Activated naive CD4-positive, alpha-beta T cell (primary cell): ENCODE measurements around the gene NPIPB6.
"Not testable (repeated sequence)": the region's sequence is repeated elsewhere in the genome, so short reads cannot be mapped to it uniquely, and the experiment has no call there.

Source experiments
- DNase-seq, 4 experiments: peaks; one replicate each; lab custom pipeline; 2025; lab: John Stamatoyannopoulos, UW

Gene NPIPB6

GRCh38 chr16:28363408-28363807, at the start of gene NPIPB6:
Gene NPIPB6 (minus strand): TSS chr16:28363508. CDS start chr16:28362822, 686 bp downstream.
- not testable (repeated sequence) for DNase-seq

DNA sequence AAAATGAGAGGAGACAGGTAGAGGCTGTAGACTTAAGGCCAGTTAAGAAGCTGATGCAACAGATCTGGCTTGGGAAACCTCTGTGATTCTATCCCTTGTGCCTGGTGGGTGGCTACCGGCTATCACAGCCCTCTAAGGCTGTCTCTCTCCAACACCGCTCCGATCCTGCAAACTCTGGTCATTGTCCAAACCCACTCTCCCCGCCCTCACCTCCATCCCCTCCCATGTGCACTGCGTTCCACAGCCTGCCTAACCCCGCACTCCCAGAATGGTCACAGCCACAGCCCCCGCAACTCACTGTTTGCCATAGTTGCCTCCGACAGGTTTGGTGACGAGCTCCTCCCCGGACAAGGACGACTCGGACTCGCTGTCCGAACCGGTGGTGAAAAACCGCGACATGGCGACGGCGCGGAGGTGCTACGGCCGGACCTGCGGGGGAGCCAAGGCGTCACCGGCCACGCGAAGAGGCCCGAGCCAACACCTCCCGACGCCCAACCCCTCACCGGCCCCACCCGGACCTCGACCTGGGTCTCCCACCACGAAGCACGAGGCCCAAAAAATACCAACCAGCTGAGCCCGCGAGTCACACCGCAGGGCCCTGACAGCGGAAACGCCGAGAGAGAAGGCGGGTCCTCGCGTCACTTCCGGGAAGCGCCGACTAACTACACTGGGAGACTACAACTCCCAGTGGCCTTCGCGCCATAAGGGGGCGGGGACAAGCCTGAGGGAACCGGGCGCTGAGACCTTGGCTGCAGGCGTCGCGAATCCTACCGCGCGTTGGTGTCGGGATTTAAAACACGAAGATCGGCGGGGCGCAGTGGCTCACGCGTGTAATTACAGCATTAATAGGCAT, 40.1 kb upstream of the NPIPB6 start, which contains the start of gene EIF3CL:
Gene EIF3CL, minus strand, starts transcription at position 622 of the 853 bp plus-strand sequence. Its CDS starts 223 bp downstream, at position 399.
- not testable (repeated sequence) for DNase-seq

DNA sequence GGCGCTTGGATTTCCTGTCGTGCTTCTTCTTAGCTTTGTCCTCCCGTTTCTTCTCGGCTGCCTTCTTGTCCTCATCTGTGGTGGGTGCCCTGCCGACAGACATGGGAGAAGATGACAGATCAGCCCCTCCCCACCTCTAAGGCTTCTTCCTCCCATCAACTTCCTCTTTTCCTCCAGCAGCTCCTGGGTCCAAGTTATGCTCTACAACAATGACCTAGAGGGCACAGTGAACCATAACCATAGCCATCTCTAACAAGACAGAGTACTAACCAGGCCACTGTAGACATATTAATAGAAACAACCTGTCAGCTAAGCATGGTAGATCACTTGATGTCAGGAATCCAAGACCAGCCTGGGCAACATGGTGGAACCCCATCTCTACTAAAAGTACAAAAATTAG, 28.7 kb upstream of the NPIPB6 start:
- DNase-seq, result not testable (repeated sequence)

DNA sequence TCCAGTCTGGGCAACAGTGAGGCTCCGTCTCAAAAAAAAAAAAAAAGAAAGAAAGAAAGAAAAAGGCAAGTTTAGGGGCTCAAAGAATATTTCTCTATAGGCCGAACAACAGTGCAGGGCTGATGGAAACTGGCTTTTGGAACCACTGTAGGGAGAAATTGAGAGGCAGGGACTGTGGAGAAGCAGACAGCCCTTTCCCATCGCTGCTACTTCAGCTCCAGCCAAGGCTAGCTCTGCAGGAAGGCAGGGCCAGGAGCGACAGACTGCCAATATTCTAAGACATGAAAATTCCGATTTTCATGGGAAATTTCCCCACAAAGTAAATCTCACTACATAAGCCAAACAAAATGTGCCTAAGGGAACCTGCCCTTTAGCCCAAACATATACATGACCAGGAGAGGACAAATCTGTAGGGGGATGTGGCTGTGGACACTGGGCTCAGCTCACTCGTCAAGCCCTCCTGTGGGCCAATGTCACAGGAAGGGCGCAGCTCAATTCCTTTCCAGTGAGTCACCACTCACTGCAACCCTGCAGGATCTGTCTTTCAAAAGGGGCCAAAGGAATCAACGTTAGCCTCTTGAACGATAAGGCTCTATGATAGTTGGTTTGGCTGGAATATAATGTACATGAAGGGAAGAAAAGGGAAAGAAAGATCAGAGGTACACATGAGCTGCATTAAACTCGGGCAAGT, 19.0 kb upstream of the NPIPB6 start:
- DNase-seq, result not testable (repeated sequence)

DNA sequence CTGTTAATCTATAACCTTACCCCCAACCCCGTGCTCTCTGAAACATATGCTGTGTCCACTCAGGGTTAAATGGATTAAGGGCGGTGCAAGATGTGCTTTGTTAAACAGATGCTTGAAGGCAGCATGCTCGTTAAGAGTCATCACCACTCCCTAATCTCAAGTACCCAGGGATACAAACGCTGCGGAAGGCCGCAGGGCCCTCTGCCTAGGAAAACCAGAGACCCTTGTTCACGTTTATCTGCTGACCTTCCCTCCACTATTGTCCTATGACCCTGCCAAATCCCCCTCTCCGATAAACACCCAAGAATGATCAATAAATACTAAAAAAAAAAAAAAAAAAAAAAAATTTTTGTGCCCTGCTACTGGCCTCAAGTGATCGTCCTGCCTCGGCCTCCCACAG, 14.5 kb upstream of the NPIPB6 start:
- DNase-seq, result not testable (repeated sequence)

GRCh38 chr16:28377108-28377625, 13.9 kb upstream of the NPIPB6 start:
- DNase-seq, result not testable (repeated sequence)

- not testable (repeated sequence) for DNase-seq
These were observed 11.8 kb upstream of the NPIPB6 start for GRCh38 chr16:28375115-28375514.

GRCh38 chr16:28374281-28374680, 11.0 kb upstream of the NPIPB6 start:
- DNase-seq, result not testable (repeated sequence)

DNA sequence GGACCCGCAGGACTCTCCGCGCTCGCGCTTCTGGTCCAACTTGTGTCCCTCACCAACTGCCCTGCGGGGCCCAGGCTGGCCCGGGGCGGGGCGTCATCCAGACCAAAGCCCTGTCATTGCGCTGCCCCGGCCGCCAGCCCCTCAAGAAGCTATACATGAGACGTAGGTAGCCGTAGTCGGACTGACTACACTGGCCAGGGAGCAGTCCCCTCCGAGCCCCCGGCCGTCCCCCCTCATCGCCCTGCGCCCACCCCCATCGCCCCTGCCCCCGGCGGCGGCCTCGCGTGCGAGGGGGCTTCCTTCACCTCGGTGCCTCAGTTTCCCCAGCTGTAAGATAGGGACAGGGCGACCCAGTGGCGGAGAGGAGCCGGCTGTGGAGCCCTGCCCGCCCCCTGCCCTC, 4.6 kb upstream of the NPIPB6 start:
- DNase-seq, result not testable (repeated sequence)

- DNase-seq, result not testable (repeated sequence)
These were observed 1.2 kb upstream of the NPIPB6 start for GRCh38 chr16:28364268-28365173.

DNA sequence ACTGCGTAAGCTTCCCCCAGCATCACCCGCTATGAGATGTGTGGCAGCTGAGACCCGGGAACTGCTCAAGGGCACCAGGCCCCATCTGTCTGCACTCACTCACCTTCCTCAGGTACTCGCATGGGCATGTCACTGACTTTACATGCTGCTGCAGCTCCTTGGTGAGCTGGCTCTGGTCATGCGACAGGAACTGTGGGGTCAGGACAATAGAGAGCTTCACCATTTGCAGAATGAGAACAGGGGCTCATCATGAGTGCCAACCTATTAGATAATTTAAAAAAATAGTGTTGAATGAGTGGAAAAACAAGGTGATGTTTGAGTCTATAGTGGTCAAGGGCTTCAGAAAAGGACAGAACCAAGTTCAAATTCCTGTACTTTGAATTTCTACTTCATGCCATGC, 708 bp downstream of the NPIPB6 start:
- not testable (repeated sequence) for DNase-seq

DNA sequence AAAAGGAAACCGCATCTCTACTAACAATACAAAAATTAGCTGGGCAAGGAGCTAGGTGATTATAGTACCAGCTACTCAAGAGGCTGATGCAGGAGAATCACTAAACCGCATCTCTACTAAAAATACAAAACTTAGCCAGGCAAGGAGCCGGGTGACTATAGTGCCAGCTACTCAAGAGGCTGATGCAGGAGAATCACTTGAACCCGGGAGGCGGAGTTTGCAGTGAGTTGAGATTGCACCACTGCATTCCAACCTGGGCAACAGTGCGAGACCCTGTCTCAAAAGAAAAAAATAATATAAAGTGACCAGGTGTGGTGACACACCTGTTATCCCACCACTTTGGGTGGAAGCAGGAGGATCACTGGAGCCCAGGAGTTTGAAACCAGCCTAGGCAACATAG, 25.1 kb downstream of the NPIPB6 start:
- not testable (repeated sequence) for DNase-seq

GRCh38 chr16:28336940-28337710, 26.2 kb downstream of the NPIPB6 start:
- DNase-seq, result not testable (repeated sequence)

DNA sequence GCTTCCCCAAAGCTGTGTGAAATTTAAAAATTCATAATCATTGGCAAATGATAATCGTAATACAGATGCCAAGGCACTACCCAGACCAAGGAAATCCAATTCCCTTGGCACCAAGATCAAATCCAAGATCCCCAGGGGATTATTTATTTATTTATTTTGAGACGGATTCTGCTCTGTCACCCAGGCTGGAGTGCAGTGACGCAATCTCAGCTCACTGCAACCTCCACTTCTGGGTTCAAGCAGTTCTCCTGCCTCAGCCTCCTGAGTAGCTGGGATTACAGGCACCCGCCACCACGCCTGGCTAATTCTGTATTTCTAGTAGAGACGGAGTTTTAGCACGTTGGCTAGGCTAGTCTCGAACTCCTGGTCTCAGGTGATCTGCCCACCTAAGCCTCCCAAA, 27.6 kb downstream of the NPIPB6 start:
- DNase-seq, result not testable (repeated sequence)

- DNase-seq, result not testable (repeated sequence)
These were observed 30.7 kb downstream of the NPIPB6 start for GRCh38 chr16:28332632-28333031.

GRCh38 chr16:28330981-28331380, 32.3 kb downstream of the NPIPB6 start:
- not testable (repeated sequence) for DNase-seq

DNA sequence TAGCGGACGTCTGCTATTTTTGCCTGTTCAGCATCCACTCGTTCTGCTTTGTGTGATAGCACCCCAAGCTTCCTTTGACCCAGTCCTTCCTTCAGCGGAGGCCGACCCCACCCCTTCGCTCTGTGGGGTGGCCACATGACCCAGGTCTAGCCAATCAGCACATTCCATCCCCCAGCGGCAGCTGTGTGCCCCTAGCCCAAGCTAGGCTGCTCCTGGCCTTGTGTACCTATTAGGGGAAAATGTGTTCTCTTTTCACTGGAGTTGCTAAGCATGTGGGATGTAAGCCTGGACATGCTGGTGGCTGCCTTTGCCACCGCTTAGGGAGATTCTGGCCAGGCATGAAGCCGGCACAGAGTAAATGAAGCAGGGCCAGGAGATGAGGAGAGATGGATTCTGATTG, 33.1 kb downstream of the NPIPB6 start:
- DNase-seq, result not testable (repeated sequence)

- peak; percentile 14 to 56 (median 30) for DNase-seq
These were observed 36.3 kb downstream of the NPIPB6 start for GRCh38 chr16:28326881-28327610.

DNA sequence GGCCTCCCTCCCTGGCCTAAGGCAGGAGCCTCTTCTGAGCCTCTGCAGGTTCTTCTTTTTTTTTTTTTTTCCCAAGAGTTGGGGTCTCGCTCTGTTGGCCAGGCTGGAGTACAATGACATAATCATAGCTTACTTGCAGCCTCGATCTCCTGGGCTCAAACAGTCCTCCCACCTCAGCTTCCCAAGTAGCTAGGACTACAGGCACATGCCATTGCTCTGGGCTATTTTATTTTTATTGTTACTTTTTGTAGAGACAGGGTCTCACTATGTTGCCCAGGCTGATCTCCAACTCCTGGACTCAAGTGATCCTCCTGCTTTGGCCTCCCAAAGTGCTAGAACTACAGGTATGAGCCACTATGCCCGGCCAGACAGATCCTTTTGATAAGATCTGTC, 38.4 kb downstream of the NPIPB6 start:
- DNase-seq, result no peak
